NCI-H82 treated with DMSO at 0.1 percent for 48 hours (cell line): ENCODE measurements around the gene CDYL.

Experiments used
- DNase-seq: peaks from one replicate; lab custom pipeline; 2025; ENCODE audit not compliant: unreplicated experiment; lab: John Stamatoyannopoulos, UW

CDYL gene

DNA sequence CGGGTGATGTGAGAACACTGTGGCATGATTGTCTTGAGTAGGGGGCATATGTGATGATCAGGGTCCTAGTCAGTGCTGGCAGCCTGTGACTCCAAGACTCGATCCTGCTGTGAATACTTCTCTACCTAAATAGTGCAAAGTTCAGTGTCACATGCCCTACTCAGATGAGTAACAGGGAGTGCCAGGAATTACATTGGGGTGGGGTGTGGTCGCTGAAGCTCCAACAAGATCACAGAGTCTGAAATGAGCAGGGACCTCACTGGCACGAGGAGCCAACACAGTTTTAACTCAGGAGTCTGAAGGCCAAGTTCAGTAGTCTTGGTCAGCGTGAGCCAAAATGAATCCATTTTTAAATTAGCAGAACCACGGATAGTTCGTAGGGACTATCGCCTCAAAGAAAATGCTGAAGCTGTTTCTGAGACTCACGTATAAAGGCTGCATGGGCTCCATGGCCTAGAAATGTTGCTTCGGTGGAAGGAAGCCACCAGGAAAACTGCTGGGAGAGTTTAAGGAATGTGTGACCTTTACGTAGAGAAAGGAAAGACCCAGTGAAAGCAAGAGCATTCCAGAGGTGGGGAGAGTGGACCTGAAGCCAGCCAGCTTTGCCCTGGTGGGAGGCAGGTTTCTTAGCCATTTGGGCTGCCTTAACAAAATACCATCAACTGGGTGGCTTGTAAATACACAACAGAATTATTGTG is 155.5 kb downstream of the CDYL start:
- no peak for DNase-seq

DNA sequence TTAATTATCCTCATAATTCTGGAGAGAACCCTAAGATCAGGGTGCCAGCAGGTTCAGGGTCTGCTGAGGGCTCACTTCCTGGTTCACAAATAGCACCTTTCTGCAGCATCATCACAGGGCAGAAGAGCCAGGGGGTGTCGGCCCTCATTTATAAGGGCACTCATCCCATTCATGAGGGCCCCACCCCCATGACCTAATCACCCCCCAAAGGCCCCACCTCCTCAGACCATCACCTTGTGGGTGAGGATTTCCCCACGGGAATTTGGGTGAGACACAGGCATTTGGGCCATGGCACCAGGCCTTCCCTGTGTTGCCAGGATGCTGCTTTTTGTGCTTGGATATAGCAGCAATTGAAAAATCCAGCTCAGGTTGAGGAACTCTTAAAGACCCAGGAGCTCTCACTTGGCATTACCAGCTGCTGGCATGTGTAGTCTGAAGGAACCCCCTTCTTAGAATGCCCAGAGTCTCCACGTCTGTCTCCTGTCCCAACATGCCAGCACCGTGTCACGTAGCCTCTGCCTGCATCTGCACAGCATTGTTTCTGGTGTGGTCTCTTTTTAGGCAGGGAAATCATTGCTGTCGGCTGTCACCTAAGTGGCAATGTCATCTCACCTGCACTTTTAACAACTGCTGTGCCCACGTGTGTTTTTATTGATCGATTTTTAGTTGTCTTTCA is 156.2 kb downstream of the CDYL start:
- DNase-seq, result no peak

DNA sequence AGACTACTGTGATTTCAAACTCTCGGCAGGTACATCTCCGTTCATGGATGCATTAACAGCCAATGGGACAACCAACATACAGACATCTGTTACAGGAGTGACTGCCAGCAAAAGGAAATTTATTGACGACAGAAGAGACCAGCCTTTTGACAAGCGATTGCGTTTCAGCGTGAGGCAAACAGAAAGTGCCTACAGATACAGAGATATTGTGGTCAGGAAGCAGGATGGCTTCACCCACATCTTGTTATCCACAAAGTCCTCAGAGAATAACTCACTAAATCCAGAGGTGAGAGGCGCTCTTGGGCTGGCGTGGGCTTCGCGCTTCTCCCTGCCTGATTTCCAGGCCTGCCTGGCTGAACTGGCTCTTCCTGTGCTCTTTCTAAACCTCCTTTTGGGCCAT is 159.3 kb downstream of the CDYL start:
- no peak for DNase-seq

DNA sequence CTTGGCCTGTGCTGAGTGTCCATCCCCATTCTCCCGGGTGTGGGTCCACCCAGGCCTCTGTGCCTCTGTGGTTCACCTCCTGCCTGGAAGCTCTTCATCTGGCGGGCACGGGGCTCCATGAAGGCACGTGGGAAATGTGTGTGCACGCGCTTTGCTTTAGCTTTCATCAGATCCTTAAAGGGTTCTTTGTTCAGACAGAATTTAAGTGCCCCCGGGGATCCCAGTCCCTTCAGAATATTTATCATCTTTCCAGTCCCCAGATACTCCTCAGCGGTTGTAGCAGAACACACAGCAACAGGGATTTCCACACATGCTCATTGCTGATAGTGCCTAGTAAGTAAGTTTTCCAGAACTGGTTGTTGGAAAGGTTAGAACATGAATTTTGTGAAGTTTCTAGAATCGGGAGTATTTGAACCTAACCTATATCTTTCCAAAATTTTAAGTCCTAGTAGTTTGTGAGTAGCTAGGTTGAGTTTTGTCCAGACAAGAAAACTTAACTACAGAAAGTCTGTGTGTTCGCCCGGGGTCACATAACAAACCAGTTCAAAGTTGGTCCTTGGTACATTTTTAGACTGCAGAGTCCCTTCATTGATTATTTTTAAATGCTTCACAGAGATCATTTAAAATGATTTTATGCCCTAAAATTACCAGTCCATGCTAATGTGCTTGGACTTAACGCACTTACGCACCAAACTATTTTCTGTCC is 159.9 kb downstream of the CDYL start:
- no peak for DNase-seq

DNA sequence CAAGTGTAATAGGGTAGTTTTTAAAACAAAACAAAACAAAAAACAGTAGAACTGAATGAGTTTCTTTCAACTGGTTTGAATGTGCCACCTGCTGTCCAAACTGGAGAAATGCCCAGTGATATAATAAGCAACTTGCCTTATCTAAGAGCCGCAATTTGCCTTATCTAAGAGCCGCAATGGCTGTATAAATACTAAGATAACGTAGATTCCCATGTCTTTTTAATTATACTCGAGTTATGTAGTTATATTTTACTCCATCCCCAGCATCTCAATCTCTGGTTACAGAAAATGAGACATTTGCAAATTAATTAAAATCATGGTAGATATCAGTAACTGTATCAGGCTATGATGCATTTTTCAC is 160.5 kb downstream of the CDYL start:
- DNase-seq, result no peak

DNA sequence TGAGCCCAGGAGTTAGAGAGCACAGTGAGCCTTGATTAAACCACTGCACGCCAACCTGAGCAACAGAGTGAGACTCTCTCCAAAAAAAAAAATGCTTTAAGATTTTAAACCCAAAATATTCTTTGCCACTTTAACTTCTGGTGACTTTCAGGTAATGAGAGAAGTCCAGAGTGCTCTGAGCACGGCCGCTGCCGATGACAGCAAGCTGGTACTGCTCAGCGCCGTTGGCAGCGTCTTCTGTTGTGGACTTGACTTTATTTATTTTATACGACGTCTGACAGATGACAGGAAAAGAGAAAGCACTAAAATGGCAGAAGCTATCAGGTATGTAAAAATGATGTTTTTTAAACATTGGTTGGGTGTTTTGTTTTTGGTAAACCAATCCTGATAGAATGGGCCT is 161.2 kb downstream of the CDYL start:
- DNase-seq, result no peak

DNA sequence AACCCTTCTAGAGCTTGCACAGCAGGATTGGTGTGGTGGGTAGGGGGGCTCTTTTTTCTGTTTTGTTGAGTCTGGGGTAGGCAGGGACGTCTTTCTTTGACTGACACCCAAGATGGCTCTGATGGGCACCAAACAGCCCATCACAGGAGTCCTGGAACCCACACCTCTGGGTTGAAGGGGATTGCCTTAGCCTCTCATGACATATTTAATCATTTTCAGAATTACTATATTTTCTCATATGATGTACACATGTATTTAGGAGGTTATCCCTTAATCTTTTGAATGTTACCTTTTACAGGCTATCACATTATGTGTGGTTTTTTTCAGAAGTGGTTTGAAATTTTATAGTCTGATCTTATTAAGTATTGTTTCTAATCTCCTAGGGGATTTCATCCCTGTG is 163.0 kb downstream of the CDYL start:
- no peak for DNase-seq

DNA sequence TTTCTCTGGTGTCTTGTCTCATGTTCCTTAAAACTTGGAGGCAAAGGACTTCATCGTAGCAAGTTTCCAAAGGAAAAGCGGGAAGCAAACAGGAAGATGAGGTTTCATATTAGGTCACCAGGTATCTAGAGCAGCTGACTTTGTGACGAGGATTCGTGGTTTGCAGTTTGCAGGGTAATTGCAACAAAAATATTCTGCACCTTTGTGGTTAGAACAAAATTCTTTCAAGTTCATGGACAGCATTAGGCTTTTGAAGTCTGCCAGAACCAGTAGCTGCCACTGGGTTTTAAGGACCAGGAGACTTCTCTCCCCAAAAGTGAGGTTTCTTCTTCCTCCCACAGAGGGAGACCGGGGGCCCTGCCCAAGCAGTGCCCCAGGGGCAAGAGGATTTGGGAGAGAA is 164.2 kb downstream of the CDYL start:
- DNase-seq, result no peak

DNA sequence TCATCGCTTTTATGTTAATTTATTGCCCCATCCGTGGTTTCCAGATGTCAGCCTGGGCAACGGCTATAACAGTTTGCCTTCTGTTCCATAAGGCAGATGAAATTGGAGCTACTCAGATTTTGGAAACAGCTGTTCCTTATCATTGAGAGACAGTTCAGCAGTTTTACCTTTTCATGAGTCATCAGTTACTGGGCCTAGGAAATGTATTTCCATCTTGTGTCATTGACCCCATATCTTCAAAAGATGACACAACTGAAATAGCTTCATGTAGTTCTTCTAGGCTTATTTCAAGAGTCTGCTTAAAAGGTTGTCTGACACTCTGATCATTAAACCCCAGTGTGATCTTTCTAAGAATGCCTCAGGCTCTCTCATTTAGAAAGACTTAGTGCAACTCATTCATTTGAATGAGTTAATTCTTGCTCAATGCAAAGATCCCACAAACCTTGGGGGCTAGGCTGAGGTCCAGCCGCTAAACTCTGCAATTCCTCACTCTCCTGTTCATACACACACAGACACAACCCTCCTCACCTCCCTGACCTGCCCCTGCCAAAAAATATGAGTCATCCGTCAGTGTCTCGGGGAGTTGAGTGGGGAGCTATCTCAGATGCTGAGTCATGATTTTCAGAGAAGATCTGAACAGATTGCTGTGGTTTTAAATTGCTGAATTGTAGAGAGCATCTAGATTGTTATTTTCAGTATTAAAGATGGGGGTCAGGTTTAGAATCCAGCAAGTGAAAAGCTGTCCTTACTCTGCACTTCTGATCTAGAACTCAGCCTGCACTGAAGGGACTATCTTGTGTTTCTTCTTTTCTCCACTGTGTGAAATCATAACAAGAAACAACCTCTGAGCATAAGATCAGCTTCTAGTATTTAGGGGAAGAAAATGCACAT is 165.8 kb downstream of the CDYL start:
- no peak for DNase-seq

DNA sequence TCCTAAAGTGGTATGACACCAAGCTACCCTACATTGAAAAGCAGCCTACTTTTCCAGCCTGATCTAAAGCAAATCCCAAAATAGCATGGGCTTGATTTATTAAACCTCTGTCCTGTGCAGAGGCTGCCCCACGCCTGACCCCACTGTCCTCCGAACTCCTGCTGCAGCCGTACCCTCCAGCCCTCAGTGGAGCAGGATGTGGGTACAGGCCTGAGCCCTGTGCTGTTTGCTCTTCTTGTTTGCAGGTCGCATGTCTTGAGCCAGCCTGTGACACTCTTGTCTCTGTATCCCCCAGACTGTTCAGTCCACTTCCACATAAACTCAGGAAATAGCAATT is 166.4 kb downstream of the CDYL start:
- DNase-seq, result no peak

DNA sequence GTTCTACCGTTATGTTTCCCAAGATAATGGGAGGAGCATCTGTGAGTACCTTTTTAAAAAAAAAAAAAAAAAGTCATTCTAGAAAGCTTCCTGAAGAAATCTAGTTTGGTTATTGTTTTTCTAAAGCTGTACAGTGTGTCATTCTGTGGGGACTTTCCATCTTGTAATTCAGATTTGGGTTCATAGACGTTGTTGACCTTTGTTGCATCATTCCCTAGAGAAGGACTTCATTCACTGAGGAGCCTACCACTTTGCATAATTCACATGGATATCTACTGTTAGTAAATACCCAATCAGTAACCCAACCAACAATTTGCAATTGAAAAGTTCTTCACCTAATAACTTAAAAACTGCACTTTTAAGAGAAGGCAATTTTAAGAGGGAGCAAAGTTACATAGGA is 167.5 kb downstream of the CDYL start:
- DNase-seq, result no peak

DNA sequence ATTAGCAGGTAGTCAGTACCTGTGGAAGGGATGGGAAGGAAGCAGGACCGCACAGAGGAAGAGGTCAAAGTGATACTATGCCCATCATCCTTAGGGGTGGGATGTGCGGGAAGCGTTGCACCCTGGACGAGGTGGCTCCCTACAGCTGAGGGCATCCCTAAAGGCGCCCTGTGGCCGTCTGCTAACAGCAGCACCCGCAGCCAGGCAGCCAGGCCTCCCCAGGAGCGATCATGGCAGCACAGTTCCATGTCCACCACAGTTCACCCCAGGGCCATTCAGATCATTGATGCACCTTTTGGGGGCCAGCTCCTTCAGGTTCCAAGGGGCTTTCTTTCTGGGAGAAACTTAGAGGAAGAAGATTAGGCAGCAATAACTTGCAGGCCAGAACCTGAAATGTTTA is 168.1 kb downstream of the CDYL start:
- no peak for DNase-seq

DNA sequence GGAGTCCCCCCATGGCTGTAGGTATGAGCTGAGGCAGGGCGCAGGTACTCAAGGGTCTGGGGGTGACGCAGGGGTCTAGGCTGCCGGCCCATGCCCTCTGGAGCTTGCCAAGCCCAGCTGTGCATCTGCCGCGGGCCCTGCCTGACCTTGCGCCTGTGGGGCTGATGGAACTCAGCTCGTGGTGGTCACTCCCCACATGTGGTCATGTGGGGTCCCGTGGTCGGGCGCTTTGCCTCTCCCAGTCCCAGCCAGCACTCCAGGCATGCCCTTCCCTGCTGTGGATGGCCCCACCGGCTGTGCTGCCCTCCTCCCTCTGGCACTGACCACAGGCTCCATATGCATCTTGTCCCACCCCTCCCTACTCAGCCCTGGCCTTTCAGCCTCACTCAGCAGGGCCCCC is 170.3 kb downstream of the CDYL start:
- no peak for DNase-seq

DNA sequence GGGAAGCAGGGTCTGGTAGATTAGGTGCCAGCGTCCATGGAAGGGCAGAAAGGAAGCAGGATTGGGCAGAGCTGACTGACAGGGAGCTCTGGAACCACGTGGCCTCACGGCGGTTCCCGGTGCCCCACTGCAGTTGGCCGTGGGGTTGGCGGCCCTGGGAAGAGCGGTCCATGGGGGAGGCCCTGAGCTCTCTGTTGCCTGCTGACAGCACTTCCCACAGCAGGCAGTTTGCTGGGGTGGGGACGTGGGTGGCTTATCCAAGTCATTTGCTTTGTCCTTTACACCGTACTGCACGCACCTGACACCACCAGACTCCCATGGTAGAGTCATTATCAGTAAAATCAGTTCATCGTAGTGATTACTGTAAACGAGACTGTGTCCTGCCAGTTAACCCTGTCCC is 171.5 kb downstream of the CDYL start:
- no peak for DNase-seq

DNA sequence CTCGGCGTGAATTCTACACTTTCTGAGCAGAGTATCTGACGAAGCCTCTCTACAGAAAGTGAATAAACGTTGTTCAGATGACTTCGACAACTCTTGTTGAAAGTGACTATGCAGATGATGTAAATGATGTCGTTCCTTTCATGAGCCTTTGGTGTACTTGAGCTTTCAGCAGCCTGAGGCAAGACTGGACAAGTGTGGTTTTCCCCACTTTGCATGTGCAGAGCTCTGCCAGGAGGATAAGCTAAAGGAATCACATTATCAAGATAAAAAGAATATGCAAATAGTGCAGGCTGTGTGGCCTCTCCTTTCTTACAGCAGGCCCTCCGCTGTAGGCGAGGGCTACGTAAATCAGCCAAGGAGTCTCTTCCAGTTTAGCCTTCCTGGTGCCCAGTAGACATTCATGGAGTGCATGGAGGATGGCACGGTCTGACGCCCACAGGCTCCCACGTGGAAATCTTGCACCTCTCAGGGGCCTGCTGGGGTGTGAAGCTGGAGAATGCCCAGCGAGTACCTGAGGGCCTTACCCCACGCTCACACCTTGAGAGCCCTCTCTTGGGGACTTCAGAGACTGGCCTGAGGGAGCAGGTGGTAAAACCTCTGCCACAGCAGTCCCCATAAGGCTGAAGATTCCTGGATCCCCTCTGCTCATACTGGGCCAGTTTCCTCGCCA is 172.7 kb downstream of the CDYL start:
- no peak for DNase-seq

DNA sequence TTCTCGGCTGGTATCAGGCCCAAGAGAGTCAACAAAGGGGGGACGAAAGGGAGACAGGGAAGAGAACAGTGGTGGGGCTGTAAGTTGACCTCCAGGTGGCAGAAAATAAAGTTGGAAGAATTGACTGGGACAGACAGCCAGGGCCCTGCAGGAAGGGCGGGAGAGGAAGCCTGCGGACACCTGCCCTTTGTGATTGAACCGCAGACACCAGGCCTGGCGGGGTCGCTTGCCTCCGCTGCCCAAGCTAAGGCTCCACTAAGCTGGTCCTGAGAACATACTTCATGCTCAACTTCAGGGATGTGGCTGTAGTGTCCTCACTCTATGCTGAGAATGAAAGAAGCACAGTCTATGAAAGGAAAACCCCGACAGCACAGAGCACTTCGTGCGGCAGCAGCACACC is 173.9 kb downstream of the CDYL start:
- DNase-seq, result no peak

DNA sequence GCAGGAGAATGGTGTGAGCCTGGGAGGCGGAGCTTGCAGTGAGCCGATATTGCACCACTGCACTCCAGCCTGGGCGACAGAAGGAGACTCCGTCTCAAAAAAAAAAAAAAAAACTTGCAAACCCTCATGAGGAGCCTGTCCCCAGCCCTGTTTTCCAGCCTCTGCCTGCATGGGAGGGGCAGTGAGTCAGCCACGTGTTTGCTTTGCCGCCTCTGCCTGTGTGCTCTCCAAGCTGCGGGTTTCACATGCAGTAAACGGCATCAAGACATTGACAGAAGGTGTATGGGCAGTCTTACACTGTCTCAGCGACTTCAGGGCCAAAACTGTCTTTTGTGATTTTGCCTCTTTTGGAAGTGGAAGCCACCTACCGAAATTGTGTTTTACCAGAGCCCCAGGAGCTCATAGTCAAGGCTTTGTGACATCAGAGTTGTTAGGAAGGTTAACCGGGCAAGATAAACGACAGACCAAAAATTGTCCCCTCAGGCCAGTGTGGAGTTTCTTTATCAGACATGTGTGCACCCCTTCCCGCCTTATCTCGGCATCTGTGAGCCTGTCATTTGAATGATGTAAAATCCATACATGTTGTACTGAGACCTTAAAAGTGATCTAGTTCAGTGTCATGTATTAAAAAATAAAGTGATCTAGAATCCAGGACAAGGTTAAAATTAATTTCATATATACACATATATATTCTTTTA is 174.8 kb downstream of the CDYL start:
- no peak for DNase-seq

DNA sequence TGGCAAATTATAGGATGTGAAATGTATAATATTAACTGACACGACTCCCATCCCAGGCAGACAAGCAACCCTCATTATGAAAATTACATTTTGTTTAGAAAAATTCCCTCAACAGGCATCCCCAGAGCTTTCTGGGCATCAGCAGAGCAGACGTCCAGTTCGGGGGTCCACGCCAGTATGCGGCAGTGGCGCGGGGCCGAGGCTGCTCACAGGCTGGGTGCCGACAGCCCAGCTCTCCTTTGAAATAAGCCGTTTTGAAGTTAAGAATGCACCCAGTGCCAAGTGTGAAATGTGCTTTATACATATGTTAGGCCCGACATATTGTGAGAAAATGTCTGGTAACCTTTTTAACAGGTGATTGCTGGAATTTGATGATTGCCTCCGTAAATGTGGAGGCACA is 177.2 kb downstream of the CDYL start:
- no peak for DNase-seq

DNA sequence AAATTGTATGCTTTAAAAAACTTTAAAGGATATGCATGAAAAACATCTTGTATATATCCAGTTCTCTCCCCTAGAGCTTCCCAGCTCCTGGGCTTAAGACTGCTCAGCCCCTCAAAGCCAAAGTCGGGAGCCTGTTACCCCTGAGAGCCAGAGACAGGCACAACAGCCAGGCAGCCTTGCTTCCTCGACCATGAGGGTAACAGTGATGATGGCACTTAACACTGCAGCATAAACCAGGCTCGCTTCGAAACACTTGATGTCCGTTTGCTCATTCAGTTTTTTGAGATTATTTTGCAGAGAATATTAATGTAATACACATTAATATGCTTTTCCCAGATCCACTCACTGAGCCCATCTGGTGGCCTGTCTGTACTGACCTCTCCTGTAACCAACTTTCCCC is 180.4 kb downstream of the CDYL start:
- no peak for DNase-seq

DNA sequence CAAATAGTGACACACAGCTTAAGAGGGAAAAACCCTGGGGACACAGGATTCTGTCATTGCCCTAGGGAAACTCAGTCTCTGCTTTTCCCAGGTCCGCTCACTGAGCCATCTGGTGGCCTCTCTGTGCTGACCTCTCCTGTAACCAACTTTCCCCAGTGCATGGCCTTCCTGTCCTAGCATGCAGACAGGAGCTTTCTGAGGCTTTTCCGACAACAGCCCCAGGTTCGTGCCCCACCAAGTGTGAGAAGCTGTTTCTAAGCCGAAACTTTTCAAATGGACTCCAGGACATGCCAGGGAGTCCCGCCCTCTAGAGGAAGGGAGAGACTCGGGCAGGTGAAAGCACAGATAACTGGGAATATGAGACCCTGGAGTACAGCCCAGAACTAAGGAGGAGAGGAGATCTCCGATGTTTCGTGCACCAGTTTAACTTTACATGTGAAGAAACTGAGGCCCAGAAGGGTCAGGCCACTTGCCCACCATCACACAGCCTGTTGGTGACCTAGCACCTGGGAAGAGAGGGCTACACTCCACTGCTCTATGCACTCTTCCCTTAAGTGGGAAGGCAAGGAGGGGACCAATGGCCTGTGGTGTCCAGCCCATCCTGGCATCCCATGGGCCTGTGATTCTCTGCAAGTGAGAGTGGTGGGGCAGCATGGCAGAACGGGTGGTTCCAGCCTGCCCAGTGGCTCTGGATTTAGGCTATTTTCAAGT is 181.5 kb downstream of the CDYL start:
- no peak for DNase-seq
